DMS153 treated with DMSO at 0.1 percent for 48 hours (cell line): ENCODE measurements around the gene NKX2-2.

ENCODE experiments used
- DNase-seq: peaks from one replicate; lab custom pipeline; 2025; ENCODE audit not compliant: unreplicated experiment; lab: John Stamatoyannopoulos, UW

The NKX2-2 gene

DNA sequence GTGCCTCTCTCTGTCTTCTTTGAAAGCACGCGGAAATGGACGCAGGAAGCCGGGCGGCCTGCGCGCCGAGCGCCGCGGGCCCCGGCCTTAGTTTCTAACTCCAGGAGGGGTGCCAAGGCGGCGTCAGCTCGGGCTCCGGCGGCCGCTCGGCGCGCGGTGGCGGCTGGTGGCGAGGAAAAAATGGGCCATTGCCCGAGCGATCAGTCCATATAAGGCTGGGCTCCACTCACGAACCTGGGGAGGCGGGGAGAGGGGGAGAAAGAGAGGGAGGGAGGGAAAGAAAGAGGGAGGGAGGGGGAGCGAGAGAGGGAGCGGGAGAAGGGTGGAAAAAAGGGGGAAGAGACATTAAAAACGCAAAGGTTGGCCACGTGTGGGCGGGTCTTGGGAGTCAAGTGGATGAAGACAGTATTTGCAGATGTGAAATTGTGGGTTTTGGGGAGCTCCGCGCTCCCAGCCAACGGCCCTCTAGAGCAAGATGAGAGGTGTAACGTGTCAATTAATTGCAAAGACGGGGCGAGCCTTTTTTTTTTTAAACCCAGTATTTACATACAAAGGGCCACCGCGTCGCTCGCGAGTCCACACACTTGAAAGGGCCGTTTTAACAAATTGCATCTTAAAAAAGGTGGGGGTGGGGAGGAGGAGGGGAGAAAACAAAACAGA is at the start of gene NKX2-2:
Gene NKX2-2 (minus strand): TSS at position 184 of the 660 bp plus-strand sequence. CDS start 395 bp downstream, outside the sequence.
- no peak for DNase-seq

DNA sequence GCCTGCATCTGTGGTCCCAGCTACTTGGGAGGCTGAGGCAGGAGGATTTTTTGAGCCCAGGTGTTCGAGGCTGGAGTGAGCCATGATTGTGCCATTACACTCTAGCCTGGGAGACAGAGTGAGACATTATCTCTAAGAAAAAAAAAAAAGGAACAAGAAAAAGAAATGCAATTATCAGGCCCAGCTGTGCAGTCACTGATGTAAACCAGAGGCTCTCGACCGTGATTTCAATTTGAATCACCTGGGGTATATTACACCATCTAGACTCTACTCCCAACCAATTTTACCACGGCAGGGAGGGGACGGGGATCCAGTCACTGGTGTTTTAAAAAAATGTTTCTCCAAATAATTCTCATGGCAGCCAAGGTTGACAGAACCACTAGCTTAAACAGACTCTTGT is 48.8 kb upstream of the NKX2-2 start:
- DNase-seq = no peak

DNA sequence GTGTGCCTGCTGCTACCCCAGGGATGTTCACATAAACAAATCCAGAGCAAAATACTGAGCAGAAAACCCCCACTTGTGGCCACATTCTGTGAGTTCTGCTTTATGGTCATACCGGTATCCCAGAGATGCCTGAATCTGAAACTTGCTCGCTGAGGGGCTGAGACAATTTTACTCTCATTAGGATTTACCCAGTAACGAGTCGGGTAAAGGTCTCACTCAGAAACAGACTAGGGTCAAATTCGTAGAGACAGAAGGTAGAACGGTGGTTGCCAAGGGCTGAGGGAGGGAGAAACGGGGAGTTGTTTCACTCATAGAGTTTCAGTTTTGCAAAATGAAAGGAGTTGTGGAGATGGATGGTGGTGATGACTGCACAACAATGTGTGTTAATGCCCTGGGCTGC is 45.4 kb upstream of the NKX2-2 start:
- no peak for DNase-seq

DNA sequence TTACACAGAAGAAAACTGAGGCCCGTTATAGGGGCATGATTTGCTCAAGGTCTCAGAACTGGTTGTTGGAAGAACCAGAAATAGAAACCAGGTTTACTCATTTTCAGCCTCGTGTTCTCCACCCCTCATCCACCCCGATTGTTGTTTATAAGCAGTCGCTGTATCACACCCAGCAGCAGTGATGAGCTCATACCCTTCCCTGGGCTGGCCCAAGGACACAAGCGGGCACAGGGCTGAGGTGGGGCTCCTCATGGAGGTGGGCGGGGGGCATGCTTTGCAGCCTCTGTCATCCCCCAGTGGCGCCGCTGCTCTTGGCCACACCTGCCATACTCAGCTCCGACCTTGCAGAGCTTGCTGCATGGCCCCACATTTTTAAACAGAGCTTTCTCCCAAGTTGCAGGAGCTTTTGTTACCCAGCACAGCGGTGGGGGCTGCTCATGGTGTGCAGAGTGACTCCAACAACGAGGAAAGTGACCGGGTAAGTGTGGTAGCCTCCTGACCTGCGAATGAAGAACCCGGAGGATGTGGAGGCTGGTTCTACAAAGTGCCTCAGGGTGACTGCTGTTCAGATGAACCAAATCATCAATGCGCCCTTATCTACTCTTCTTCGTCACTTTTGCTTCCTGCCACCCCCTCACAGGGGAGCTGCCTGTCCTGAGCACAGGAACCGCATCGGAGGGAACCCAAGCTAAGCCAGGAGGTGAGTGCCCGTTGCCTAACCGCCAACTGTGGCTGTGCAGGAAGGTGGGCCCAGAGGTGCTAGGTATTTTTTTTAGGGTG is 43.6 kb upstream of the NKX2-2 start:
- no peak for DNase-seq

DNA sequence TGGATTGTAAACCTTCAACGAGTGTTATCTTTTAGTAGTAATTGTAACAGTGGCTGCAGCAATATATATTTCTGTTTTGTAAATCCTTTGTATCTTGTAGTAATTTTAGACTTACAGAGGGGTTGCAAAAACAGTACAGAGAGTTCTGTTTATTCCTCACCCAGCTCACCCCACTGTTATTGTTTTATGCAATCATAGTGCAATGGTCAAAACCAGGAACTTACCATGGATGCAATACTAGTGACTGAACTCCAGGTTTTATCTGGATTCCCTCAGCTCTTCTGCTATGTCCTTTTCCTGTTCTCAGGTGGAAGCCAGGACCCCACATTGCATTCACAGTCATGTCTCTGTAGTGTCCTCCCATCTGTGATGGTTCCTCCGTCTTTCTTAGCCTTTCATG is 42.5 kb upstream of the NKX2-2 start:
- no peak for DNase-seq

DNA sequence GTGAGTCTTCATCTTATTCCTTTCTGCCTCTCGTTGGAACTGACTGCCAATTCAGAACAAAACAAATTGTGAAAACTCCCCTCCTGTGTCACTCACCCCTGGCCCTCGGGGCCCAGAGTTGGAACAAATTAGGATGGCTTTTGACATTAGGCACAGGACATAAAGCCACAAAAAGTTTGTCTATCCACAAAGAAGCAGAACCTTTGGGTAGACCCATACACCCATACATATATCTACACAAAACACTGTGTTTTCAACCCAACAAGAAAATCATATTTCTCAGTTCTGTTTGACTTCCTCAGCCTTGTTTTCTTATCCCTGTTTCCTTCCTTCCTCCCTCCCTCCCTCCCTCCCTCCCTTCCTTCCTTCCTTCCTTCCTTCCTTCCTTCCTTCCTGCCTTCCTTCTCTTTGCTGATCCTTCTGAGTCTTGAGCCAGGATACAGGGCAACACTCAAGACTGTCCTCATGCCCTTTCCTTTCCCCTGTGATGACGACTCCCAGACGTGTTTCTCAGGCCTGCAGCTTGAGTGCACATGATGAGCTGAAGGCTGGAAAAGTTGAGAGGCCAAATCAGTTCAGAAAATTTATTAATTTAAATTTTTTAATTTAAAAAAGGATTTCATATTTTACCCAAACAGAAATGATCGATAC is 41.7 kb upstream of the NKX2-2 start:
- no peak for DNase-seq

DNA sequence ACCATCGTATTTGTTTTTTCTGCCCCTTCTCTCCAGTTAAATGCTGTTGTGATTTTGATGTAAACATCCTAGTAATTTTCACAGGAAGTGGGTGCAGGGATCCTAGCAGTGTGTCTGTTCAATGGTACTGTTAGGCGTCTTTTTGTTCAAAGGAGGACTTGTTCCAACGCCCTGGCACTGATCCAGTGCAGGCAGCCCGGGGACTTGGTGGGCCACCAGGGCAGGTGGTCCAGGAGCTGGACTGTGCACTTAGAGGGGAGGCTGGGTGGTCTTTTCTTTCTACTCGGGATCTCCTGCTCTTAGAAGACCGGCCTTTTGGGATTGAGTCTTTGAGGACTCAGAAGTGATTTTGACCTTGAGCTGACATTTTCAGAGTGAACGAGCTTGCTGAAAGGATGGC is 41.1 kb upstream of the NKX2-2 start:
- DNase-seq = no peak

DNA sequence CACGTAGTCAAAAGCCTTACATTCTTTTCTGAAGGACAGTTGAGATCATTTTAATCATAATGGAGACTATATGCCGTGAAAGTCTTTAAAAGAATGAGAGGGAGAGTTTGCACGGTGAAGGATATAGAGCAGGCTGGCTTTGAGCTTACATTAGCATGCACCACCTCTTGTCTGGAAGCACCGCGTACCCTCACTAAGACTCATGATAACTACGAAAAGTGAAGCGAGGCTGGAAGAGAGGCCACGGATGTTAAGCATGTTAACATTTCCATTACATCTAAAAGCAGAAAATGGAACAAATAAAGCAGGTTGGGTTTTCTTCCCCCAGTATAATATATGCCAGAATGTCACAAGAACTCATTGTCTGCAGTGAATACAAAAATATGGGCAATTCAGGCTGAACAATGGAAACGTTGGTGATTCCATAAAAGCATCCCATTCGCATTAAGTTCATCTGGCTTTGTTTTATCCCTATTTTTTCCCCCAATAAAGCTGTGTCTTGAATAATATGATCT is 40.6 kb upstream of the NKX2-2 start:
- no peak for DNase-seq

DNA sequence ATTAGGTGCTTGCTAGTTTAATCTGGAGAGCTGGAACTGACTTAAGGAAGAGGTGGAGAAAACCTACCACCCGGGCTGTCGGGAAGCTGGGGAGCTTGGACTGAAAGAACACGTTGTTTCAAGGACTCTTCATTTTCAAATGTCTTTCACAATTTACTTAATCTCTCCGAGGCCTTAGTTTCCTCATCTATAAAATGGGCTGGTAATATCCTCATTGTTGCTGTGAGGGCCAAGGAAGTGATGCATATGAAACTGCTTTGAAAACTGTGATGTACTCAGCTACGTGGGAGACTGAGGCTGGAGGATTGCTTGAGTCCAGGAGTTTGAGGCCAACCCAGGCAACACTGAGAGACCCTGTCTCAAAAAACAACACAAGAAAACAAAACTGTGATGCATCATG is 36.7 kb upstream of the NKX2-2 start:
- no peak for DNase-seq

DNA sequence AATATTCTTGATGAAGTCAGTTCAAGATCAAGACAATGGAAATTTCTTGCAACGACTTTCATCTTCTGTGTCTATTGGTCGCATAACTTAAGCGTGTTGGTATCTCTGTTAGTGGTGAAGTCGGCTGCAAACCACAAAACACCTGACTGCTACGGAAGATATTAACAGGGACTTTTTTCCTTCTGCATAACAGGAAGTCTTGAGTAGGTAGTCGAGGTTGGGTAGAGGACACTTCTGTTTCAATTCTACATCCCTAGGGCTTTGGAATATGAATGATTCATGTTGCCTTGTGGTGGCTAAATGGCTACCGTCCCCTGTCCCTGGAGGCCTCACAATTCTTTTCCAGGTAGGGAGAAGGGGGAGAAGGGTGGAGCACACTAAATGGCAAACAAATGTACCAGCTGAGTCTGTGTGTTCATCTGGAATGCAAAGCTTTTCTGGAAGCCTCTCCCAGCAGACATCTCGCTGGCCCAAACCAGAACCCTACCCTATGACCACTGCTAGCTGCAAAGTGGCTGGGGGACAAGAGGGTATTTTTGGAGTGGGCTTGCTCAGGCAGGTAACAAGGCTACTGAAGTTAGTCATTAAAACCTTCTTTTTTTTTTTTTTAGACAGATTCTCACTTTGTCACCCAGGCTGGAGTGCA is 34.6 kb upstream of the NKX2-2 start:
- peak; percentile 19 for DNase-seq

DNA sequence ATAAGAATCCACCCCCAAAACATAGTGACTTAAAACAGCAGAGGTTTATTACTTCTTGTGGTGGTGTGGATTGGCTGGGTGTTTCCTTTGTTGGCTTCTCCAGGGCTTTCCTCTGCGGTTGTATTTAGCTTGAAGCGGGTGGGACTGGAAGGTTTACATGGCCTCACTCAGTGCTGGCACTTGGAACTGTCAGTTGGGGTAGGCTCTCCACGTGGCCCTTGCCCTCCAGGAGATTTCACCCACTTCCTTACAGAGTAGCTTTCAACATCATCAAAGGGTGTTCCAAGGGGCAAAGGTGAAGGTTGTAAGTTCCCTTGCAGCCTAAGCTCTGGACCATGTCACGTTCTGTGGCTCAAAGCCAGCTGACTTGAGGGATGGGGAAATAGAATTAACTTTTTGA is 32.5 kb upstream of the NKX2-2 start:
- DNase-seq = no peak

DNA sequence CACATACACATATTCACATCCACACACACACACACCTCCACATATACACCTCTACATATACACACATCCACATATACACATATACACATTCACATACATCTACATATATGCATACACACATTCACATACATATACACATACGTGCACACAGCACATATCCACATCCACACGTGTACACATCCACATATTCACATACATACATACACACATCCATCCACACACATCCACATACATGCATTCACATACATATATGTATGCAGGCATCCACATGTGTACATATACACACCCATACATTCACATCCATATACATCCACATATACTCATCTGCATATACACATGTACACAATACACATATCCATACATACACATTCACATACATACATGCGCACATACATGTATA is 25.6 kb upstream of the NKX2-2 start:
- no peak for DNase-seq

DNA sequence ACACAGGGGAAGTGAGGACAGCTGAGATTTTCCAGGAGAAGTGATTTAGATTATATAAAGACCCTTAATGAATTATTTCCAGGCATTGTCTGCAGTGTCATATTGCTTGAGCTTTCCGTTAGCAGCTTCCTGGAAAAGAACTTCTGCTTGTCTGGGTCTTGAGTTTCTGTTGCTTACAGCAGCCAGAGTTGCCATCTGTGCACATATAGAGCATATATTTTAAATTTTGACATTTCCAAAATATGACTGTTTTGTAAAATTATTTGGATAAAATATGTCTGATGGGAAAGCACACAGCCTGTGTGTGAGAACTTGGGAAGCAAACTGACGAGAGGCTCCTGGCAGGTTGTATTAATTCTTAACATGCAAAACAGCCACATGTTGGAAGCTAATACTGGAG is 21.0 kb upstream of the NKX2-2 start:
- DNase-seq = no peak

DNA sequence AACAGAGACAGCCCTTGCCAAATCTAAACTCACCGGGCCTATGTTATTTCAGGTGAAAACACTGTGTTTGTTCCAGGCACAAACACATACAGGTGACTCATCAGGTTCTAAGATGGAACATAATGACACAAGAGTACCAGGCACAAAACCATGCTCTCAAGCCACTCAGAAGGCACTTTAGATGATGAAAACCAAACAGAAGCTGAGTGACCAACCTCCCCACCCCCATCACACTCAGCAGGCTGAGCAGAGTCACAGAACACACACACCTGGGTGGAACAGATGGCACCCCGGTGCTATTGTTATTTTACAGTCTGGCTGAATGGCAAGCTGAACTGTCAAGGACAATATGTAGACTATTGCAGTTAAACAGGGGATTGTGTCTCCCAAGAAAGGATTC is 20.6 kb upstream of the NKX2-2 start:
- DNase-seq = peak; percentile 95

DNA sequence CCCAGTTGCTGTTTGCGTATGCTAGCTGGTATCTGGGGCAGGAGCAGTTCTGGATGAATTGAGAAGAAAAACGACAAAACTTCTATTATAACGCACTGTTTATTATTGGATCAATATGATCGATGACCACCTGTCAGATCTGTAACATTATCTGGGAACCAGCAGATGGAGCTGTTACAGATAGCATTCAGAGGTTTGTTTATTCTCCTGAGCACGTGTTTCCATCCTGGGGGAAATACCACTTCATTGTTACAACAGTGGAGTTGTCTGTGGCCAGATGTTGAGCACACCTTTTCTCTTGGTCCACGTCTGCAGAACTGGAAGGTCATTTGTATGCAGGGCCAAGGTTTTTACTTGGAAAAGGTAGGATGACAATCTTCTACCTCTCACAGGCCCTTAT is 16.0 kb upstream of the NKX2-2 start:
- DNase-seq = peak; percentile 46

DNA sequence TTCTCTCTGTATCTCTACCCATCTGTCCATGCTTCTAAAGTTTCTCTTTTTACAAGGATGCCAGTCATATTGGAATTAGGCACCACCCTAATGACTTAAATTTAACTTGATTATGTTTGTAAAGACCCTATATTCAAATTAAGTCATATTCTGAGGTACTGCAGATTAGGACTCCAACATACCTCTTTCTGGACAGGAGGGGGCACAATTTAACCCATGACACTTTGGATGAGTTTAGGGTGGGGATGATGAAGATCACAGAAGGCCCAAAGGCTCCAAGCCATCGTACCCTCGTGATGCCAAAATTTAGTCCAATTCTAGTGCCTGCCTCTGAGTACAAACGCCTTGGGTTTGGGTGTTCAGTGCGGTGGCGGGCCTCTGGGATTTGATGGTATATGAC is 15.0 kb upstream of the NKX2-2 start:
- no peak for DNase-seq

DNA sequence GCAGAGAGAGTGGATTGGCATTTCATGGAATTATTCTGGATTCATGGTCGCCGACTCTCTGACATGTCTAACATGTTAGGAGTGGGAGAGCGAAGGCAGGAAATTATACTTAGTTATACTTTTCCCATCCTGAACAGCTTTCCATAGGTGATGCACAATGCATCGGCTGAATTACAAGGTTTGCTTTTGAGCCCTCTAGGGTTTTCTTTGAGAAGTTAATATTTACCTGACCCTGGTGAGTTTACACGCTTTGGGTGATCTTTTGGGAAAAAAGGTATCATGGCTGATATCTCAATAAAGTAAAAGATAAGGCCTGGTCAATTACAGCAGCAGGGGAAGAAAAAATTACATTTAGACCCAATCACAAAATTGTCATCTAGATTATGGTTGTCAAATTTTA is 14.0 kb upstream of the NKX2-2 start:
- no peak for DNase-seq

DNA sequence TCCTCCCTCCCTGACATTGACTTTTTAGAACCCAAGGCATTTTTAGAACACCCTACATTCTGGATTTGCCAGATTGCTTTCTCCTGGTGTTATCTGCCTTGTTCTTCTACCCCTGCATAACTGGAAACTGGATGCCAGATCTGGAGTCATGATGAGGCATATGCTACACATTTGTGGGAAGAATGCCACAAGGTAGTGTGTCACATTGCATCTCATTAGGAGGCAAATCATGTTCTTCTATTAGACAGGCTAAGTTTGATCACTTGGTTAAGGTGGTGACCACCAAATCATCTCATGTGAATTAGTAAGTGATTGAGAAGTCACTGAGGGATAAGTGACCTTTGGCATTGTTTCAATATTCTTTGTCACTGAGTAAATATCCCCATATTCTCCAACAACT is 12.9 kb upstream of the NKX2-2 start:
- DNase-seq = no peak

DNA sequence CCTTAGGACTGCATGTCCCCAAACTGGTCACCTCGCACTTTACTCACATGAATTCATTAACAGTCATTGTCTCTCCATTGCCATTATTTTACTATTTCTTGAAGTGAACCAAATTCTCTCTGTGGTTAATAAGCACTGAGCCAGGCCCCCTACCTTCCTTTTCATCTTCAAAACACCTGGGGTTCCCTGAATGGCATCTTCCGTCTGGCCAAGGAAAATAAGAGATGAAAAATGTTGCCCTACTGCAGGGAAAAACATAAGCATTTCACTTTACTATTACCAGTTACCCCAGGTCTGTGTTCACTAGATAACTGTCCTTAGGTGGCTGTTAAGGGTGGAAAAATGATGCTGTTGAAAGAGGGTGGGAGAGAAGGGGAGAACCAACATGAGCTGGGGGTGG is 10.0 kb upstream of the NKX2-2 start:
- no peak for DNase-seq

DNA sequence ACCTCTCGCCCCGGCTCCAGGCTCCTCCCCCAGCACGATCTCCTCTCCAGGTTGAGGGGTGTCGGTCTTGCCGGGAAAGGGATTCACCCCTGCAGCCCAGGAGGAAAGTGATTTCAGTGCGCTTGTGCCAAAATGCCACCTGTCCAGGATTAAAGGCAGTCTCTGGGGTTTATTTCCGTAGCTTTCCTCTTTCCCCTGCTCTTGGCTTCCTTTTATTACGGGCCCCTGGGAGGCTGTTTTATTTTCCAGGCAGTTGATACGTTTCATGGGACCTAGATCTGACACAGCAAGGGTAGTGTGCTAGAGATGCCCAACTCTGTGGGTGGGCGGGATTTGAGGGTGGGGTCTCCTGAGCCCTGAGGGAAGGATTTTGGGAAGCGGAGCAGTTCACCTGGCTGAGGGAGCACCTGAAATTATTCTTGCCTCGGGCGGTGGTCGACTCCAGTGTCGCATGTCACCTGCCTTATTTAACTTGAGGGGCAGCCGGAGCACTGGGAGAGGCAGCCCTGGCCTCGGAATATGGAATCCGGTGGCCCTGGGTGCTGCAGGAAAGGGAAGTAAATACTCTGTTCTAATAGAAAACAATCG is 9.5 kb upstream of the NKX2-2 start:
- peak; percentile 47 for DNase-seq
